Lung (tissue), 12 donors: Measurements from ENCODE around the gene RPL35A. TPM values are rescaled to one million over a fixed set of nuclear protein-coding genes. Genes with fewer than 3 reads are reported as not detected.

Experiments used
- ATAC-seq: fragments of 200-7000 bp; cut with Tn5 transposase; one replicate; pipeline ENCODE4 v1.9.1; 2020; ENCODE audit warnings: moderate number of reproducible peaks; ENCODE audit not compliant: insufficient read depth, low FRiP score
- DNase-seq, 3 donors: peaks; one replicate each; pipeline ENCODE4 v3.0.0-alpha.2; 2013 to 2017
- H3K27ac ChIP-seq, 2 donors: one replicate each; pipeline ENCODE4 v1.5.1; 2013; ENCODE audit warnings: mild to moderate bottlenecking in 2 of 2, moderate library complexity in 2 of 2, control low read depth in 1 of 2, inconsistent platforms in 1 of 2, low read depth in 1 of 2, low read length in 1 of 2
- H3K27me3 ChIP-seq, 3 donors: one replicate each; pipeline ENCODE4 v1.5.1; 2013; ENCODE audit warnings: low read length in 2 of 3; ENCODE audit not compliant: control insufficient read depth in 3 of 3, insufficient read depth in 3 of 3
- H3K36me3 ChIP-seq, 4 donors: one replicate each; pipeline ENCODE4 v1.5.1; 2013; ENCODE audit warnings: low read length in 4 of 4, mild to moderate bottlenecking in 1 of 4, moderate library complexity in 1 of 4; ENCODE audit not compliant: control insufficient read depth in 4 of 4, insufficient read depth in 4 of 4
- H3K4me1 ChIP-seq, 5 donors: one replicate each; pipeline ENCODE4 v1.5.1; 2013; ENCODE audit warnings: low read length in 5 of 5, mild to moderate bottlenecking in 2 of 5, moderate library complexity in 1 of 5; ENCODE audit not compliant: control insufficient read depth in 5 of 5, insufficient read depth in 5 of 5
- H3K4me3 ChIP-seq: one replicate; pipeline ENCODE4 v1.5.1; 2013; ENCODE audit warnings: mild to moderate bottlenecking, control low read depth, moderate library complexity
- H3K9ac ChIP-seq, 2 donors: one replicate each; pipeline ENCODE4 v1.5.1; 2013; ENCODE audit warnings: low read length in 2 of 2, control low read depth in 1 of 2; ENCODE audit not compliant: insufficient read depth in 1 of 2
- H3K9me3 ChIP-seq, 4 donors: one replicate each; pipeline ENCODE4 v1.5.1; 2013; ENCODE audit warnings: low read length in 3 of 4, mild to moderate bottlenecking in 1 of 4, moderate library complexity in 1 of 4; ENCODE audit not compliant: control insufficient read depth in 4 of 4, insufficient read depth in 3 of 4
- CTCF ChIP-seq: IDR thresholded peaks from 2 replicates; pipeline ENCODE4 v1.5.1; 2012; ENCODE audit warnings: mild to moderate bottlenecking; ENCODE audit errors: control extremely low read depth, extremely low read depth
- WGBS, 2 donors: extraction: QIAGEN DNeasy Blood & Tissue Kit; methylation state at CpG; one replicate each; pipeline ENCODE4 v1.1.7; 2013; 5-methylcytosine and 5-hydroxymethylcytosine counted together
- polyA plus RNA-seq, 2 donors: library from polyadenylated mRNA; stranded (reverse); fragments of 200-250 nt; gene quantifications; one replicate each; pipeline ENCODE4 v1.2.1, GENCODE V29; 2013
- total RNA-seq, 2 donors: library from RNA; depleted of rRNA in 1 of 2; stranded (reverse); fragments of >200 nt in 1 of 2; gene quantifications; one replicate each; pipeline ENCODE4 v1.2.1, GENCODE V29; 2014 to 2021
- donor health status: control.
- donor health status: control.
- donor health status: Bipolar disorder and iron deficiency.
- donor health status: healthy.
- donor health status: DM: yes; HTN: yes; CAD: no.

RPL35A gene
- total and polyA plus RNA-seq, 4 donors, result 678 to 2,048 (median 936) TPM

- H3K27ac ChIP-seq, result peak overlapping the region in 1 of 2 donors; percentile 82
Observed at GRCh38 chr3:197951392-197951990, 1.5 kb downstream of the RPL35A start.

DNA sequence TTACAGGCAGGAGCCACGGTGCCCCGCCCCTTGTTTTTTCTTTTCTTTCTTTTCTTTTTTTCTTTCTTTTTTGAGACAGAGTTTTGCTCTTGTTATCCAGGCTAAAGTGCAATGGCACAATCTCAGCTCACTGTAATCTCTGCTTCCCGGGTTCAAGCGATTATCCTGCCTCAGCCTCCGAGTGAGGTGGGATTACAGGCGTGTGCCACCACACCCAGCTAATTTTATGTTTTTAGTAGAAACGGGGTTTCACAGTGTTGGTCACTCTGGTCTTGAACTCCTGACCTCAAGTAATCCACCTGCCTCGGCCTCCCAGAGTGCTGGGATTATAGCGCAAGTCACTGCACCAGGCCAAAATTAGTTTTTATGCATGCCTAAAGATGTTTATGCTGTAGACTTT lies 2.5 kb downstream of the RPL35A start:
- DNase-seq (no peak), ATAC-seq (no peak)
- 93 to 96% methylated on average over 9 of the region's 9 CpGs for WGBS, 2 donors
- no peak for TF ChIP-seq CTCF
- Histone ChIP-seq H3K4me3 (no peak overlapping the region), H3K27ac (no peak overlapping the region), H3K4me1 (peaks cover 8 to 21% (median 16%) of the 10 kb centered on the region in 5 donors), H3K9ac (no peak overlapping the region), H3K27me3 (no peaks in the 10 kb centered on the region), H3K9me3 (no peaks in the 10 kb centered on the region), H3K36me3 (peaks cover 20 to 40% (median 33%) of the 10 kb centered on the region in 4 donors)

More at GRCh38 chr3:197951392-197951990, 1.5 kb downstream of the RPL35A start:
- H3K9me3 ChIP-seq, result no peaks in the 10 kb centered on the region
- peaks cover 16 to 40% (median 33%) of the 10 kb centered on the region in 4 donors for H3K36me3 ChIP-seq
- no peak overlapping the region for H3K4me3 ChIP-seq
- no peak for DNase-seq
- 84 to 85% methylated on average over 21 of the region's 21 CpGs for WGBS, 2 donors
- peak overlapping the region; percentile 99 for H3K9ac ChIP-seq
- TF ChIP-seq CTCF, result no peak
- ATAC-seq, result no peak
- no peaks in the 10 kb centered on the region for H3K27me3 ChIP-seq
- H3K4me1 ChIP-seq, result peaks cover 8 to 17% (median 15%) of the 10 kb centered on the region in 5 donors

DNA sequence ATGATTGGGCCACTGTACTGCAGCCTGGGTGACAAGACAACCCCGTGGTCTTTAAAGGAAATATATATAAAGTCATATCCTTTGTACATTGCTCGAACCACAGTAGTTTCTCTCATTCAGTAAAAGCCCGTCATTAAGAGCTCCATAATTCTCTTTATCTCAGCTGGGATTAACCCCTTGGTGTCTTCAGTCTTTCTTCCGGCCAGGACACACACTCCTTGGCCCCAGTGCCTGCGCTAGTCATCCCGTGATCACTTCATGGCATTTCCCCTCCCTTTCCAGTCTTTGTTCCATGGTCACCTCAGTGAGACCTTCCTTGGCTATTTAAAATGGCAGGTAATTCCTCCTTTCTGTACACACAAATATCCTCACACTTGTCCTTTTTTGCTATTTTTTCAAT lies 3.3 kb downstream of the RPL35A start:
- H3K27ac ChIP-seq, result peak overlapping the region in 1 of 2 donors; percentile 37

More for the DNA sequence above, 3.3 kb downstream of the RPL35A start:
- no peak for TF ChIP-seq CTCF
- Histone ChIP-seq H3K4me1 (peaks cover 8 to 24% (median 16%) of the 10 kb centered on the region in 5 donors), H3K9me3 (no peaks in the 10 kb centered on the region), H3K9ac (peak overlapping the region in 1 of 2 donors; percentile 57), H3K4me3 (no peak overlapping the region), H3K36me3 (peaks cover 20 to 40% (median 33%) of the 10 kb centered on the region in 4 donors), H3K27me3 (no peaks in the 10 kb centered on the region)
- no peak for ATAC-seq
- no peak for DNase-seq
- 70 to 76% methylated on average over 6 of the region's 6 CpGs for WGBS, 2 donors
